Hematopoietic multipotent progenitor cell (in vitro differentiated cells): ENCODE data around the gene EHD1. TPM values are rescaled to one million over a fixed set of nuclear protein-coding genes. Genes with fewer than 3 reads are reported as not detected.

Source experiments
- DNase-seq, 3 donors: peaks; one replicate each; pipeline ENCODE4 v3.0.0-alpha.2; 2011 to 2015; ENCODE audit warnings: low read depth in 2 of 3, low spot score in 2 of 3
- total RNA-seq: library from RNA; depleted of rRNA; stranded (reverse); fragments of >200 nt; gene quantifications from one replicate; pipeline ENCODE4 v1.2.3, GENCODE V29; 2012

EHD1 gene
- 105 TPM for total RNA-seq

DNA sequence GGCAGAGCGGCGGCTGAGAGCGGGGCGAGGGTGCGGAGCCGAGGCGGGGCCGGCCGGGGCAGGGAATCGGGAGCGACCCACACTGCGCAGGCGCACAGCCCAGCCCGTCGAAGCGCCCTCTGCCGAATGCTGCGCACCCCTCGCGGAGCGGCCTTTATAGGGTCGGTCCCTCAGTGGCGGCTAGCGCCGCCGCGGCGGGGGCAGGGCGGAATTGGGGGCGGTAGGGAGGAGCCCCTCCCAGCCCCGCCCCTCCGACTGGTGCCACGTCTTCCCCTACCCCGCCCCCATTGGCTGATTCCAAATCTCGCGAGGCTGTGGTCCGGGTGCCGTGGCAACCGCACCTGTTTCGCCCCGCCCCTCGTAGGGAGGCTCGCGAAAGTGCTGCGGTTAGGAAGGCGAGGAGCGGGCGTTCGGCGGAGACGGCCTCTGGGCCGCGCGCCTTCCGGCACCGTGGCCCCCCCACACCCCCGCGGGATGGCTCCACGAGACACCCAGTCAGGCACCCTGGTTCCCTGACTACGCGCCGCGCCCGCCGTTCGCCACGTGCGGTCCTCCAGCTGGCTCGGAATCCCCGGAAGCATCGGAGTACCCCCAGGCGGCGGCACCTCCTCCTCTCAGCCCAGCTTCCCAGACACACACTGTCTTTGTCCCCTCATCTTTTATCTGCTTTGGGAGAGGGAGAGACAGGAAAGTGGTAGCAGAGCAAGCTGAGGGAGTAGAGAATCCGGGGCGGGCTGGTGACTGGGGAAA lies at the start of gene EHD1:
Gene EHD1 (minus strand): TSS at position 128 of the 750 bp plus-strand sequence. CDS start 157 bp downstream, outside the sequence.
- peak; percentile 99 for DNase-seq

DNA sequence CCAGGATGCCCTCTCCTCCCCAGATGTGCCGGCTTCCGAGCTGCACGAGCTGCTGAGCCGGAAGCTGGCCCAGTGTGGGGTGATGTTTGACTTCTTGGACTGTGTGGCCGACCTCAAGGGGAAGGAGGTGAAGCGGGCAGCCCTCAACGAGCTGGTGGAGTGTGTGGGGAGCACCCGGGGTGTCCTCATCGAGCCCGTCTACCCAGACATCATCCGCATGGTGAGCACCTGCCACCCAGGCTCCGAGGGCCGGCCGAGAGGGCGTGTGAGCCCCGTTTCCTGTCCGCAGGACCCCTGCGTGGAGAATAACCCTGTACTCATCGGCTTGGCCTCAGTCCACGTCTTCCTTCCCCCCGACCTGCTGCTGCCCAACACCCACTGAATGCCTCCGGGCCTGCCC lies 48.3 kb upstream of the EHD1 start:
- DNase-seq = no peak

DNA sequence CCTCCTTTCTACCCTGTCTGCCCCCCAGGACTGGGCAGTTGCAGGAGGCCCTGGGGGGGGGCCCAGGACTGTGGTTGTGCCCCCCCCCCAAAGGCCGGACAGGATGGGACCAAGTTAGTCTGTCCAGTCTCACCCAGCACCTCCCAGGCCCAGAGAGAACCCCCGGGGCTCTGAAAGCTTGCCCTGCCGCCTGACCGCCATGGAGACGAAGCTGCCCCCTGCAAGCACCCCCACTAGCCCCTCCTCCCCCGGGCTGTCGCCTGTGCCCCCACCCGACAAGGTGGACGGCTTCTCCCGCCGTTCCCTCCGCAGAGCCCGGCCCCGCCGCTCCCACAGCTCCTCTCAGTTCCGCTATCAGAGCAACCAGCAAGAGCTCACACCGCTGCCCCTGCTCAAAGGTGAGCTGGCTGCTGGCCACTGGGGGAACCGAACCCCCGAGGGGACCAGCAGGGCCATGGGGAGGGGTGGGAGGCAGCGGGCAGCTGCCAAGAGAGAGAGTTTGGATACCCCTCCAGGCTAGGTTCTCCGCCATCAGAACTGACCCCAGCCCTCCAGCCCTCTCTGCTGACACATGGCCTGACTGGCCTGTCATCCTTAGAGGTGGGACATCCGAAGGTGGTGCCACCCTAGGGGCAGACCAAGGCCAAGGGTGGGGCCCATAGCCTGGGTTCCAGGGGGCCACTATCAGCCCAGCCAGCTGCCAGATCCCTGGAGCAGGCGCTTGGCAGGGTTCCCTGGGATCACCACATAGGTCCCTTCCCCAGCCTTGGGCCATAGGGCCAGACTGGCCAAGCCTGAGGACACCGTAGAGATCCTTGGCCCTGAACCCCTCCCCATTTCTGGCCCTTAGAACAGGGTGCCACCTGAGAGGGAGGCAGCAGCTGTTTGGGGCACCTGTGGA lies 47.4 kb upstream of the EHD1 start:
- no peak for DNase-seq

DNA sequence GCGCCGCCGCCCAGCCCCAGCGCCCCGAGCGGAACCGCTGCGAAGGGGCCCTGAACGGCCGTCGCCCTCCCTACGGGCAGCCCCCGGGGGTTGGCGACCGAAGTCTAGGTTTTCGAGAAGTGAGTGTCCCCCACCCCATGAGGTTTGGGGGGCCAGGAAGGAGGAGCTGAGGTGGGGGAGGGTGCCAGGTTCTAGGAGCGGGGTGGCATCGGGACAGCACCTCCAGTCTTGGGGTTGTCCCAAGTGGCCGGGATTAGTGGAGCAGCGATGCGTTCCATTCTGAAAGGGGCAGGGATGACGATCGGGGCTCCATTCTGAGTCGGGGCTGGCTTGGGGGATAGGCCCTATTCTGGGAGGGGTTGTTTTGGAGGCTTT lies 46.5 kb upstream of the EHD1 start:
- peak in 1 of 3 donors; percentile 18 for DNase-seq

DNA sequence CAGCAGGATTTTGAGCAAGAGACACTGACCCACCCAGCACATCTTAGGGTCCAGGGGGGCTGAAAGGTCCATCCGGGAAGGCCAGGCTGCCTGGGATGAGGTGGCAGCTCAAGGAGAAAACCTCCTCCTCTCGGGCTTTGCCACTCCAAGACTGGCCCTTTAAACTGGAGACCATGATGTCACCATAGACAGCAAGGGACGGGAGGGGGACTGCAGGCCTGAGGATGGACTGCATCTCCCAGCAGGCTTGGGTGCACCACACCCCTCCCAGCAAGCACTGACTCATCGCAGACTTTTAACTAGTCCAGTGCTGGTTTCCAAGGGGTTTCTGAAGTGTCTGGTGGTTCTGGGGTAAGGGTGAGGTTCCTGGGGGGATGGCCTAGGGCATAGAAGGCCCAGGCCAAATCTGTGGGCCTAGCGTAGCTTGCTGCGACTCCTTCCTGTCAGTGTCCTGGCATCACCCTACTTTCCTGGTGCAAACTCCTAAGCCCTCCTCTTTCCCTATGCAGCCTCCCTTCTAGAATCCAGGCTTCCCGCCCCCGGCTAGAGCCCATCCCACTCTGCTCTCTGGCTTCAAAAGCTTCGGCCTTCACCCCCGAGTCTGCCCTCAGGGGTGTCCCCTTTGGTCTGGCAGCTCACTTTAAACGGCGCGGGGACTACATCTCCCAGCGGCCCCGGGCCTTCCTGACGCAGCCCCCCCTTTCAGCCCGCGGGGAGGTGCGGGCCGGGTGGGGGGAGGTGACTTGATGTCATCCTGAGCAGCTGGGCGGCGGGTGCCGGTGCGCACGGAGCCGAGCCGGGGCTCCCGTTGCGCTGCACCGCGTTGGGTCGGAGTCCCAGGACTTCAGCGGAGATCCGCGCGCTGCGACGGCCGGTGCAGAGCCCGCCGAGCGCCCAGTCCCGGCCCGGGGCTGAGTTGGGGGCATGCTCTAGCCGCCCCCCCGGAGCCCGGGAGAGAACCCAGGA lies 45.8 kb upstream of the EHD1 start, which contains the start of gene PPP2R5B:
Gene PPP2R5B (plus strand): TSS at position 746 of the 966 bp plus-strand sequence. CDS start 1,046 bp downstream, outside the sequence.
- DNase-seq = peak; percentile 76 to 95 (median 89)

DNA sequence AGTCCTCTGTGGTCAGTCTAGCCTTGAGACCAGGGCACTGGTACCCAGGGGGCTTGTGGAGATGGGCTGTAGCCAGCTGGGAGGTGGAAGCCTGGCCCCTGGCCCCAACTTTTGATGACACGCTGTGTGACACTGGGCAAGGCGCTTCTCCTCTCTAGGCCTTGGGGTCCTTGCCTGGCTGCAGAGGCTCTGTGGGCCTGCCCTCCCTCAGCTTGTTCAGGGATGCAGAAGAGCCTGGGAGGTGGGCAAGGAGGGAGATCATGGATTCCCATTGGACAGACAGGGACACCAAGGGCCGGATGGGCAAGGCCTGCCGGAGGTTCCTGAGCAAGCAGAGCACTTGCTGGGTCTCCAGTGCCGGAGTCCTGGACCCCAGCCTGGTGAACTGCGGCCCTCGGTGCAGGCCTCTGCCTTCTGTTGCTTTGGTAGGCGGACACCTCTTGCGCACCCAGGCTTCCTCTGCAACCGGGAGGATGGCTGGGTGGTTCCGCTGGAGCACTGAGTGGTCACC lies 44.8 kb upstream of the EHD1 start:
- no peak for DNase-seq

DNA sequence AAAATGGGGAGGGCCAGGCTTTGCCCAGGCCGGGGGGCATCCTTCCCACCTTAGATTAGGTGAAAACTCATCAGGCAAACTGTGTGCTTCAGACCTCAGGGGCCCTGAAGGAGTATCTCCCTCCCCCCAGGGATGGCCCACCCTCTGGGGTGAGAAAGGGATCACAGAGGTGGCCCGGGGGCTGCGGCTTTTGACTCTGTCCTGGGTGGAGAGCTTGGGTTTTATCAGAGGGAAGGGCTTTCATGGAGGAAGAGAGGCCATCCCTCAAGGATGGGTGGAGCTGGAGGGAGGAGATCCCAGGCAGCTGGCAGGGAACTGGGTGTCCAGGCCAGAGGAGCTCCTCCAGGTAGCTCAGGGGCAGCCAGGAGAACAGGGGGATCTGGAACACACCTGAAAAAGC lies 43.0 kb upstream of the EHD1 start:
- DNase-seq = no peak

DNA sequence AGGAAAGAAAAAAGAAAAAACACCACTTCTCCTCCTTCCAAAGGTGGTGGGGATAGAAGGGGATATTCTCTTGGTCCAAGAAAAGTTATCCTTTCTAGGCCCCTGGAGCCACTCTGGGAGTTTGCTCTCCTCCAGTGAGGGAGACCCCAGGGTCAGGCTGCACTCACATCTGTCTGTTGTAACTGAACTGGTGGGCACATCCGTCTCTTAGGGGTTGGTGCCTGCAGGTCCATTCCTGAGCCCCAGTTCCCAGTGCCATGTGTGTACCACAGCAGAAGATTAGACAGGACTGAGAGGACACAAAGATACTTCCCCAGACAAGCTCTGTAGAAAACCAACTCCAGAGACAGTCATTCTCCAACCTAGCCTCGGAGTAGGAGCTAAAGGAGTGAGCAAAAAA lies 41.7 kb upstream of the EHD1 start:
- no peak for DNase-seq

DNA sequence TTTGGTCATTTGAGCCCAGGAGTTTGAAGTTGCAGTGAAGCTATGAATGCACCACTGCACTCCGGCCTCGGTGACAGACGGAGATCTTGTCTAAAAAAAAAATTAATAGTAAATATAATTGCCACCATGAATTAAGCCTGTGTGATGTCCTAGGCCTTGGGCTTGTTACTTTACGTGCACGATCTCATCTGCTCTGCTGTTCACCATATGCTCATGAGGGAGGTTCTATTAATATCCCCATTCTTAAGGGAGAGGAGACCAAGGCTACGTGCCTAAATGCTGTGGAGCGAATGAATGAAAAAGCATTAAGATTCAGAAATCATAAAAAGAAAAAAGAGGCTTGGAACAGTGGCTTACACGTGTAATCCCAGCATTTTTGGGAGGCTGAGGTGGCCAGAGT lies 41.2 kb upstream of the EHD1 start:
- no peak for DNase-seq

DNA sequence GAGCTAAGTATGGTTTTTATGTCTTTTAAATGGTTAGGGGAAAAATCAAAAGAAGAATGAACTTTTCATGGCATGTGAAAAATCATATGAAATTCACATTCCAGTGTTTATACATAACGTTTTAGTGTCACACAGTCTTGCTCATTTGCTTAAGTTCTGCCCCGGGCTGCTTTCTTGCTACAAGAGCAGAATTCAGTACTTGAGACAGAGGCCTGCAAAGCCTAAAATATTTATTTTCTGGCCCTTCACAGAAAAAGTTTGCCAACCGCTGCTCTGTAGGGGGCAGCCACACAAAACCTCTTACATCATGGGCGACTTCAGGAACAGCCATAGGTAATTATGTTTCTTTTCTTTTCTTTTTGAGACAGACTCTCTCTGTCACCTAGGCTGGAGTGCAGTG lies 39.6 kb upstream of the EHD1 start:
- DNase-seq = peak in 2 of 3 donors; percentile 45 to 62

DNA sequence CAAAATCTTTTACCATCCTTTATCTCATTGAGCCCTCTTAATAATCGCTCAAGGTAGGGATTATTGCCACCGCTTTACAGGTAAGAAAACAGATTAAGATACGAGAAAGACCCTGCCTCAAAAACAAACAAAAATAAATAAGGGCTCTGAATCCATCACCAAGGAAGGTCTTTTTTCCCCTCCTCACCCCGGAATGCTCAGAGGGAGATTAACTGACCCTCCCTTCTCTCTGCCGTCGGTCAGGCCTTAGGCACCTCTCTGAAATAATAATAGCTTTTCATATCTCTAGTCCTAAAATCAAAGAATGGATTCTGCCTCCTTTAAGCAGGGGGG lies 39.2 kb upstream of the EHD1 start:
- DNase-seq = peak in 1 of 3 donors; percentile 10

DNA sequence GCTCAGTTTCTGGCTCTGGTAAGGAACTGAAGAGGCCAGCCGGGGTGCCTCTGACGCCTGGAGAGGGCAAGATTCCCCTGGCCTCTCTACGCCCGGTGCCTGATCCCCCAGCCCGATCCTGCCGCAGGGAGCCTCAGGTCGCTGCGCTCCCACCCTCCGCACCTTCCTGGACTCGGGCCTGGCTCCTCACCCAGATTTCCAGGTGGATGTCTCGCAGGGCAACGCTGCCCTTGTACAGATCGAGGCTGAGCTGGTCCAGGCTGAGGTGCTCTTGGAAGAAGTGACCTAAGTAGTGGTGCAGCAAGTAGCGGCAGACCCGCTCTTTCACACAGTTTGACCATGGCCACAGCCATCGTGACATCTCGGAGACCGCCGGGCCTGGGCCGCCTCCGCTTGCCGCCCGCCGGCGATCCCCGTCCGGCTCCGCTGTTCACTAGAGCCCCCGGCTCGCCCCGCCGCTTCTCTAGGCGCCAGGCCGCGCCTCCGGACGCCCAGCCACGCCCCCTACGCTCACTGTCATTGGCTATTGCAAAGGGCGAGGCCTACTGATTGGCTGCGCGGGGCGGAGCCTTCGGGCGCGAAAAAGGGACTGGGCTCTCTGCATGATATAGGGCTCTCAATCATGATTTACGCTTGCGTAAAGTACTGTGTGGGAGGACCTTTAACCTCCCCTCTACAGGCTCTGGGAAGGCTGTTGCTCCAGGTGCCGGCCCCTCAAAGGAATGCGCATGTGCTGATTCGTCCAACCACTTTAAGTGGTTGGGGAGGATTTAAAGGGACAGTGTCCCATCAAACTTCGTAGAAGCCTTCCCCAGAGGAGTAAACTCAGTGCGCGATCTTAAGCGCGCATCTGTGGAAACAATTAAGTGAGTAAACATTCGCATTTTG lies 38.6 kb upstream of the EHD1 start, which contains the start of gene ATG2A:
Gene ATG2A (minus strand): TSS at position 435 of the 888 bp plus-strand sequence. CDS start 74 bp downstream, at position 361.
- peak; percentile 92 to 100 (median 99) for DNase-seq

DNA sequence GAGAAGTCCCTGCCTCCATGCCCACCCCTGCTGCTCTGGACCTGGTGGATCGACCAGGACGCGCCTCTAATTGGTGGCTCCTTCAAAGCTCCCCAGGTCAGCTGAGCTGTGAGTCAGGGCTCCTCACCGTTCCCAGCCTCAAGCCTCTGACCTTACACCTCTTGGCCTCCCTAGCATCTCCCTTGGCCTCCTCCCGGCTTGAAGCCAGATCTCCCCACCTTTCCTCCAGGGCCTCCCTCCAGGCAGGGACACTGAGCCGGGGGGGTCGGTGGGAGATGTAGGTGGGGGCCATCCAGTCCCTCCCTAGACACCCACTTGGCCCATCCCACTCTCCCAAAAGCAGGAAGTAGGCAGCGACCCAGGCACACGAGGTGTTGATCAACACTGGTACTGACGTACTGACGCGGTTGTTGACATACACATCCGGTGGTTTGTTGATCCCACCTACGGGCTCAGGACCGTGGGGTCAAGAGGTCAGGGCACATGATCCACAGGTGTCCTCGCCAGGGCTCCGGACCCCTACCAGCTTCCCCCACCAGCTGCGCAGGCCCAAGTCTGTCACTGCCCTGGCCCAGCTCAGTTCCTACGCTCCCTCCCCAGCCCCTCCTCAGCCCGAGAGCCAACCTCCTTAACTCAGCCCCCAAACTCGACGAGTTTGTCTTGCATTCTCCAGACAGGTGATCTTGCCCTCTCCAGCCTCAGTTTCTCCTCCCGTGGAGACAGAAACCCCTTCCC lies 37.8 kb upstream of the EHD1 start:
- DNase-seq = peak in 2 of 3 donors; percentile 25

DNA sequence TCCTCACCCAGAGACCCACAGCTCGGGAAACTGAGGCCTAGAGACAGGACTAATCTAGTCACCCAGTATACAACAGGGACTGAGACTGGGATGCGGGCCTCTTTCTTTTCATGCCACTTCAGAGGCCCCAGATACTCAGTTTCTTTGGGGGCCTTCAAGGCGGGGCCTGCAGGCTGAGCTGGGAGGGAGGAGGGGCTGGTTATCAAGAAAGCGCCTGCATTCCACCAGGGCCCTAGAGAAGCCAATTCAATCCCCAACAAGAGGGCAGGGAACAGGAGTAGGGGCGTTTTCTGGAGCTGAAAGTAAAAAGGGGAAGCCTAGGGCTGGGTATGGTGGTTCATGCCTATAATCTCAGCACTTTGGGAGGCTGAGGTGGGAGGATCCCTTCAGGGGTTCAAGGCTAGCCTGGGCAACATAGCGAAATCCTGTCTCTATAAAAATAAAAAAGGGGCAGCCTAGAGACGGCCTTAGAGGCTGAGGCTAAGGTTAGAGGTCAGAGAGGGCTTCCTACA lies 37.0 kb upstream of the EHD1 start:
- DNase-seq = no peak

DNA sequence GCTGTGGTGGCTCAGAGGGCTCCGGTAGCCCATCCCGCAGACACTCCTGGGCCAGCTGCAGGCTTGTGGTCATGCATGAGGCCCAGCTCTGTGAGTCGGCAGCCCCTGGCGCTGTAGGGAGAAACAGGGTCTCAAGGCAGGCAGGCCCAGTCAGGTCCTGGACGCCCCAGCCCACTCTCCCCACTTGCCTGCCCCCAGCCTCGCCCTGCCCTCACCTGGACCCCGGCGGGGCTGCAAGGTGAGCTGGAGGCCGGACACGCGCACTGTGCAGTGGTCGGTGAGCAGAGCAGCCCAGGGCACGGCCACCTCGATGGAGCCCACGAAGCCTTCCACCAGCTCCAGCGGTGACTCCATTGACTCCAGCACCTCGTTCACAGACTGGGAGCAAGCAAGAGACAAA lies 35.7 kb upstream of the EHD1 start:
- DNase-seq = no peak

DNA sequence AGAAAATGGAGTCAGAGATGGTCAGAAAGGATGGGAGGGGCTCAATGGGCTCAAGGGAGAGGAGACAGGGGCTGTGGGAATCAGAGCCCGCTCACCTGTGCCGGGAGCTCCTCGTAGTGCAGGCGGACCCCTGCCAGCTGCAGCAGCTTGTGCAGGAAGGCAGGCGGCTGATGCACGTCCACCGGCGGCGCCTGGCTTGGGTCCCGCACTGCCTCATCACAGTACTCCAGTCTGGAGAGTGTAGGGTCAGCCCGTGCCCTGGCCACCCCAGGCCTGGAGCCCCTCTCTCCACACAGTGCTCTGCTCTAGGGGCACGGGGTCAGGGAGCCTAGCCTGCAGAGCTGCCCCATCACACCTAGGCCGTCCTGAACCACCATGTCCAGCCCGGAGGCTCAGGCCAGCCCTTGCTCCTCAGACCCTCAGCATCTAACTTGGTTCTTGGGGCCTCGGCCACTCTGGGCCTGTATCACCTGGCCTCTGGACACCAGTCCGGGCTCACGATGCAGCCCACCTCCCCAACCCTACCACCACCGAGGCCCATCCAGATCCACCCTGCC lies 34.8 kb upstream of the EHD1 start:
- no peak for DNase-seq

DNA sequence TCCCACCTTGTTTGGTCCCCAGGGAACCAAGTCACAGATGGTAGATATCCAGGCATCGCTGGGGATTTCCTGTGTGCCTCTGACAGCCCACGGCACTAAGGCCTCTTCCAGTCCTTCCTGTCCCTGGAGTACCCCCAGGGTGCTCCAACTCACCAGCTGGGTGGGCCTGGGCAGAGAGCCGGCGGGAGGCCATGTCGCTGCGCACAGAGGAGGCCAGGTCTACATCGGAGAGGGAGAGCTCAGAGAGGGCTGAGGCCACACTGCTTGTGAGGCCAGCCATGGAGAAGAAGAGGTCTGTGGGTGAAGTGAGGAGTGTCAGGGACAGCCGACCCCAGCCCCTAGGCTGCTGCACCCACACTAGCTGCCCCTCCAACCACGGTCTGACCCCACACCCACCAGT lies 33.3 kb upstream of the EHD1 start:
- DNase-seq = no peak

DNA sequence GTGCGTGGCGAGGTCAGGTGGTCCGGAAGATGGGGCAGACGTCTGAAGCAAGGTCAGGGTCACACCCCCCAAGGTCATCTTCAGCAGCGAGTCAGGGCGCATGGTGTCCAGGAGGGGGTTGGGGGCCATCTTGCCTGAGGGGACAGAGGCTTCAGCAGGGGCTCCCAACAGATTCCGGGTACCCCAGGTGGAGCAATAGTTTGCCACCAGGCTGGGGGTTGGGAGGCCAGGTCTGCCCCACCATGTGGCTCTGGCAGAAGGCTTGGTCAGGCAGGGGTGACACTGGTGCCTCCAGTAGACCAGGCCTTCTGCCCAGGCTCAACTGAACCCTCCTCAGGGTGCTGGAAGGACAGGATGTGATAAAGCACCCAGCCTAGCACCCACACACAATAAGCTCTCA lies 32.7 kb upstream of the EHD1 start:
- DNase-seq = no peak
